HepG2 (cell line): ENCODE data around the gene EIF3L. TPM values are rescaled to one million over a fixed set of nuclear protein-coding genes. Genes with fewer than 3 reads are reported as not detected.

ENCODE experiments used
- ATAC-seq: fragments of 200-7000 bp; cut with Tn5 transposase; 3 replicates; pipeline ENCODE4 v1.9.1; 2020; ENCODE audit warnings: mild to moderate bottlenecking, moderate library complexity
- BruUV-seq: library from RNA; stranded (reverse); fragments of 400-500 nt; replicated peaks from 2 replicates; lab custom pipeline; 2021; lab: Mats Ljungman, UMichigan
- CTCF ChIA-PET: fragments of 300-600 bp; formaldehyde crosslinking; extraction: SDS; loops from one replicate; lab custom pipeline; 2021; ENCODE audit warnings: low total read pairs, inconsistent platforms, low intra/inter-chr PET ratio; lab: Yijun Ruan, JAX
- POLR2A ChIA-PET: fragments of 350-600 bp; sonication (Branson Sonifier 250); formaldehyde crosslinking; loops from one replicate; lab custom pipeline; 2020; ENCODE audit warnings: antibody characterized with exemption, inconsistent platforms; lab: Yijun Ruan, JAX
- DNase-seq: peaks from one replicate; pipeline ENCODE4 v3.0.0-alpha.2; 2015; ENCODE audit warnings: low spot score
- FAIRE-seq: peaks from 3 replicates; lab custom pipeline; 2011; peaks lifted over from hg19 to GRCh38; lab: Jason Lieb, UNC
- H2AFZ ChIP-seq: one replicate; pipeline ENCODE4 v1.6.1; 2011; ENCODE audit warnings: low read length, inconsistent platforms
- H3K27ac ChIP-seq: fragments of 300-600 bp; 3 replicates; pipeline ENCODE4 v1.8.0; 2011; ENCODE audit warnings: mixed run types, mild to moderate bottlenecking, mixed read lengths, low read length, inconsistent platforms; ENCODE audit not compliant: insufficient read depth; ENCODE audit errors: extremely low read length
- H3K27me3 ChIP-seq, 2 experiments: fragments of 200-600 bp in 1 of 2; 2 replicates in 1 of 2; 3 replicates in 1 of 2; pipeline versions ENCODE4 v1.6.0 to v1.8.0; 2011; ENCODE audit warnings: low read length in 2 of 2, mild to moderate bottlenecking in 2 of 2, moderate library complexity in 2 of 2, inconsistent platforms in 1 of 2; ENCODE audit not compliant: insufficient read depth in 2 of 2, control insufficient read depth in 1 of 2
- H3K36me3 ChIP-seq, 2 experiments: fragments of 200-600 bp in 1 of 2; replicated peaks in 1 of 2; 2 replicates in 1 of 2; 3 replicates in 1 of 2; pipeline versions ENCODE4 v1.5.1 to v1.8.0; 2011; ENCODE audit warnings: low read length in 2 of 2, inconsistent platforms in 1 of 2; ENCODE audit not compliant: insufficient read depth in 2 of 2, control insufficient read depth in 1 of 2
- H3K4me1 ChIP-seq: 2 replicates; pipeline ENCODE4 v1.5.1; 2012; ENCODE audit warnings: low read length, inconsistent platforms; ENCODE audit not compliant: insufficient read depth
- H3K4me2 ChIP-seq: 2 replicates; pipeline ENCODE4 v1.6.0; 2011; ENCODE audit warnings: low read depth, low read length, inconsistent platforms
- H3K4me3 ChIP-seq, 3 experiments: fragments of 200-600 bp in 1 of 3; sonication (generic), shearing (Covaris generic) in 1 of 3; replicated peaks in 1 of 3; 2 replicates each; pipeline ENCODE4 v1.5.1; 2011 to 2016; ENCODE audit warnings: low read length in 3 of 3, inconsistent platforms in 2 of 3, low read depth in 2 of 3, mild to moderate bottlenecking in 2 of 3, control low read depth in 1 of 3, mixed read lengths in 1 of 3; ENCODE audit not compliant: insufficient read depth in 1 of 3
- H3K79me2 ChIP-seq: one replicate; pipeline ENCODE4 v1.6.1; 2011; ENCODE audit warnings: low read length, inconsistent platforms; ENCODE audit not compliant: insufficient read depth
- H3K9ac ChIP-seq: 2 replicates; pipeline ENCODE4 v1.6.0; 2011; ENCODE audit warnings: mild to moderate bottlenecking, low read depth, low read length, inconsistent platforms; ENCODE audit not compliant: insufficient read depth
- H3K9me3 ChIP-seq: 2 replicates; pipeline ENCODE4 v1.5.1; 2012; ENCODE audit warnings: mild to moderate bottlenecking, low read length
- H4K20me1 ChIP-seq: 2 replicates; pipeline ENCODE4 v1.6.0; 2011; ENCODE audit warnings: inconsistent platforms, mild to moderate bottlenecking, low read length, moderate library complexity; ENCODE audit not compliant: insufficient read depth
- AGO2 ChIP-seq: fragments of 200-400 bp; formaldehyde crosslinking; optimal IDR thresholded peaks from 2 replicates; pipeline ENCODE3; 2017; ENCODE audit warnings: mild to moderate bottlenecking, low read depth, low read length, moderate library complexity
- ARNT ChIP-seq: fragments of 450-650 bp; IDR thresholded peaks from 2 replicates; pipeline ENCODE4 v1.6.1; 2017
- ATF7 ChIP-seq, 2 experiments: fragments of 450-650 bp in 1 of 2; sonication (generic) in 1 of 2; formaldehyde crosslinking in 1 of 2; IDR thresholded peaks; 2 replicates each; pipeline versions ENCODE4 v1.4.0 to v1.6.1; 2016 to 2020; ENCODE audit warnings: antibody characterized with exemption in 1 of 2, mild to moderate bottlenecking in 1 of 2, missing genetic modification reagents in 1 of 2
- CENPX ChIP-seq: sonication (generic); formaldehyde crosslinking; IDR thresholded peaks from 2 replicates; pipeline ENCODE4 v1.9.0; 2021; ENCODE audit warnings: mild to moderate bottlenecking, missing genetic modification reagents, moderate library complexity
- JDP2 ChIP-seq: sonication (generic); formaldehyde crosslinking; IDR thresholded peaks from 2 replicates; pipeline ENCODE4 v1.8.1; 2022; ENCODE audit warnings: missing genetic modification reagents, borderline replicate concordance
- KLF11 ChIP-seq: IDR thresholded peaks from 2 replicates; pipeline ENCODE4 v1.6.1; 2016; ENCODE audit warnings: missing compliant biosample characterization
- MTF2 ChIP-seq: sonication (generic); formaldehyde crosslinking; IDR thresholded peaks from 2 replicates; pipeline ENCODE4 v1.5.0; 2020; ENCODE audit warnings: missing genetic modification reagents, borderline replicate concordance
- STAG1 ChIP-seq: sonication (generic); formaldehyde crosslinking; IDR thresholded peaks from 2 replicates; pipeline ENCODE4 v1.4.0; 2020; ENCODE audit warnings: missing genetic modification reagents
- ZNF530 ChIP-seq: sonication (generic); formaldehyde crosslinking; IDR thresholded peaks from 2 replicates; pipeline ENCODE4 v1.5.0; 2020; ENCODE audit warnings: low read depth, mild to moderate bottlenecking, missing genetic modification reagents
- WGBS: methylation state at CpG from one replicate; pipeline ENCODE4 v1.1.6; 2017; ENCODE audit warnings: low lambda C conversion rate; 5-methylcytosine and 5-hydroxymethylcytosine counted together
- in situ Hi-C: cut with HindIII; loops from 2 replicates; pipeline ENCODE4 v1.10.0; 2017; ENCODE audit warnings: low pct_unique_long_range_greater_than_20kb; ENCODE audit not compliant: extremely low pct_ligation_motif_present
- intact Hi-C: fragments of 100-400 bp; cut with micrococcal nuclease; formaldehyde crosslinking; loops from one replicate; pipeline ENCODE4 v1.10.0; 2022; ENCODE audit not compliant: unreplicated experiment
- polyA plus RNA-seq, 8 experiments: library from polyadenylated mRNA; depleted of rRNA in 3 of 8; stranded (reverse) in 7 of 8; unstranded in 1 of 8; fragments of >200 nt; fragmentation: Illumina TruSeq in 4 of 8; extraction: Trizol in 4 of 8; gene quantifications; 2 replicates each; pipeline versions ENCODE4 v1.2.1 to v1.2.3, GENCODE V29; 2011 to 2016; ENCODE audit warnings: low read depth in 4 of 8, missing spikeins in 1 of 8, mixed read lengths in 1 of 8; ENCODE audit not compliant: insufficient read depth in 1 of 8
- total RNA-seq, 5 experiments: library from RNA; depleted of rRNA; stranded (reverse); fragments of >200 nt; fragmentation: Illumina TruSeq; extraction: Trizol; gene quantifications; 2 replicates each; pipeline ENCODE4 v1.2.3, GENCODE V29; 2016; ENCODE audit warnings: low read depth in 1 of 5
- TF ChIP-seq, protein P1 (sequence below): IDR thresholded peaks from 2 replicates; pipeline ENCODE4 v1.6.1; 2016
- TF ChIP-seq, protein P2 (sequence below): sonication (generic); formaldehyde crosslinking; IDR thresholded peaks from 2 replicates; pipeline ENCODE4 v1.4.0; 2020; ENCODE audit warnings: missing genetic modification reagents

The EIF3L gene
- total and polyA plus RNA-seq, 2 of the 13 experiments (the other 11 are each of a cell fraction or from before 2014, with no cell fraction given): 514 to 793 TPM

DNA sequence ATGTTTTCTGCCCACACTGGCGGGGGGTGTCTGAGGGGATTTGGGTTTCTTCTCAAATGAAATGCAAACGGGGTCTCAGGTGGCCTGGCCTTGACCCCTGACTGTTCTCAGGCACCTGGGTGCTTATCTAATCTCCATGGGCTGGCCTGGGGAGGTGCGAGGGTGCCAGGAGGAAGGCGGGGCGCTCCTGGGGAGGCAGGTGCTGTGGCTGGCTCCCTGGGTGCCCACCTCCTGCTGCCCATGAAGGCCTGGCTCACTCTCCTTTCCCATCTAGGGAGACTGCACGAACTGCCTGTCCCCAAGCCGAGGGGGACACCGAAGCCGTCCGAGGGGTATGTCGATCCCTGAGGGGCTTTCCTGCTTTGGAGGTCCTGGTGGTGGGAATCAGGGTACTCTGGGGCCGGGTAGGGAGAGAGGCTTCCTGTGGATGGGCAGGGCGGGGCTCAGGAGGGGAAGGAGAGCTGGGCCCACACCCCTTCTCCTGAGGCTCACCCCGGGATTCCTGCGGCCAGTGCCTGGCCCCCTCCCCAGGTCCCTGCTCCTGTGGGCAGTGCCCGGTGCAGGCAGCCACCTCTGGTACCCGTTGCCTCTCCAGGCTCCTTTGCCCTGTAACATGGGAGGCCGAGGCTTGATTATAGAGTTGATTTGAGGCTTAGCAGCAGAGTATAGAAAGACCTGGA is 75.3 kb downstream of the EIF3L start:
- intact Hi-C loops: no loop called here
- in situ Hi-C loops: no loop called here
- no peak for TF ChIP-seq ZNF530
- TF ChIP-seq ARNT: no peak
- TF ChIP-seq AGO2: no peak
- TF ChIP-seq, protein P1, sequence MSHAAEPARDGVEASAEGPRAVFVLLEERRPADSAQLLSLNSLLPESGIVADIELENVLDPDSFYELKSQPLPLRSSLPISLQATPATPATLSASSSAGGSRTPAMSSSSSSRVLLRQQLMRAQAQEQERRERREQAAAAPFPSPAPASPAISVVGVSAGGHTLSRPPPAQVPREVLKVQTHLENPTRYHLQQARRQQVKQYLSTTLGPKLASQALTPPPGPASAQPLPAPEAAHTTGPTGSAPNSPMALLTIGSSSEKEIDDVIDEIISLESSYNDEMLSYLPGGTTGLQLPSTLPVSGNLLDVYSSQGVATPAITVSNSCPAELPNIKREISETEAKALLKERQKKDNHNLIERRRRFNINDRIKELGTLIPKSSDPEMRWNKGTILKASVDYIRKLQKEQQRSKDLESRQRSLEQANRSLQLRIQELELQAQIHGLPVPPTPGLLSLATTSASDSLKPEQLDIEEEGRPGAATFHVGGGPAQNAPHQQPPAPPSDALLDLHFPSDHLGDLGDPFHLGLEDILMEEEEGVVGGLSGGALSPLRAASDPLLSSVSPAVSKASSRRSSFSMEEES (CRISPR knock-in tag): no peak
- TF ChIP-seq ATF7 (IDR thresholded peaks at IDR 0.05): no peak
- no peak for TF ChIP-seq ATF7 (CRISPR knock-in tag; IDR thresholded peaks at IDR 0.05)
- TF ChIP-seq JDP2 (CRISPR knock-in tag): no peak
- TF ChIP-seq MTF2 (CRISPR knock-in tag): no peak
- TF ChIP-seq STAG1 (CRISPR knock-in tag): no peak
- TF ChIP-seq CENPX: no peak
- no peak for TF ChIP-seq KLF11 (CRISPR knock-in tag)
- TF ChIP-seq, protein P2, sequence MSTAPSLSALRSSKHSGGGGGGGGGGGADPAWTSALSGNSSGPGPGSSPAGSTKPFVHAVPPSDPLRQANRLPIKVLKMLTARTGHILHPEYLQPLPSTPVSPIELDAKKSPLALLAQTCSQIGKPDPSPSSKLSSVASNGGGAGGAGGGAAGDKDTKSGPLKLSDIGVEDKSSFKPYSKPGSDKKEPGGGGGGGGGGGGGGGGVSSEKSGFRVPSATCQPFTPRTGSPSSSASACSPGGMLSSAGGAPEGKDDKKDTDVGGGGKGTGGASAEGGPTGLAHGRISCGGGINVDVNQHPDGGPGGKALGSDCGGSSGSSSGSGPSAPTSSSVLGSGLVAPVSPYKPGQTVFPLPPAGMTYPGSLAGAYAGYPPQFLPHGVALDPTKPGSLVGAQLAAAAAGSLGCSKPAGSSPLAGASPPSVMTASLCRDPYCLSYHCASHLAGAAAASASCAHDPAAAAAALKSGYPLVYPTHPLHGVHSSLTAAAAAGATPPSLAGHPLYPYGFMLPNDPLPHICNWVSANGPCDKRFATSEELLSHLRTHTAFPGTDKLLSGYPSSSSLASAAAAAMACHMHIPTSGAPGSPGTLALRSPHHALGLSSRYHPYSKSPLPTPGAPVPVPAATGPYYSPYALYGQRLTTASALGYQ (CRISPR knock-in tag): no peak
- ChIA-PET POLR2A (no interaction called here), CTCF (no interaction called here)
- Histone ChIP-seq H3K4me3 (no peak overlapping the region), H3K4me1 (no peaks in the 10 kb centered on the region), H3K9ac (no peak overlapping the region), H3K27ac (no peak overlapping the region), H3K4me2 (no peak overlapping the region), H2AFZ (no peak overlapping the region), H3K27me3 (no peaks in the 10 kb centered on the region), H3K9me3 (no peaks in the 10 kb centered on the region), H3K79me2 (no peaks in the 10 kb centered on the region), H4K20me1 (no peaks in the 10 kb centered on the region), H3K36me3 (peaks cover 21 to 33% of the 10 kb centered on the region in 2 experiments; a peak in 4 of 5 replicates)
- DNase-seq (no peak), FAIRE-seq (no peak), ATAC-seq (no peak)
- BruUV-seq: no TSS peak
- WGBS: 96% methylated on average over 5 of the region's 18 CpGs
